Kidney epithelial cell (primary cell): Measurements from ENCODE around the gene AFF3. TPM values are rescaled to one million over a fixed set of nuclear protein-coding genes. Genes with fewer than 3 reads are reported as not detected.

ENCODE experiments used
- DNase-seq: peaks from one replicate; pipeline ENCODE4 v3.0.0-alpha.2; 2010; ENCODE audit warnings: low read depth
- H3K27me3 ChIP-seq: 2 replicates; pipeline ENCODE4 v1.6.0; 2011; ENCODE audit warnings: low read length; ENCODE audit not compliant: control insufficient read depth, insufficient read depth
- H3K36me3 ChIP-seq: 2 replicates; pipeline ENCODE4 v1.5.1; 2011; ENCODE audit warnings: low read length; ENCODE audit not compliant: control insufficient read depth, insufficient read depth
- H3K4me3 ChIP-seq: 2 replicates; pipeline ENCODE4 v1.5.1; 2011; ENCODE audit warnings: low read depth, mild to moderate bottlenecking, control low read depth, low read length
- total RNA-seq: library from RNA; depleted of rRNA; stranded (reverse); fragments of >200 nt; gene quantifications from 2 replicates; pipeline ENCODE4 v1.2.3, GENCODE V29; 2015
- TF ChIP-seq, protein P1 (sequence below): IDR thresholded peaks from 2 replicates; pipeline ENCODE4 v1.5.1; 2011; ENCODE audit warnings: mild to moderate bottlenecking, moderate library complexity, low read length, control low read depth, inconsistent platforms; ENCODE audit not compliant: insufficient read depth, poor library complexity, severe bottlenecking

Gene AFF3
- total RNA-seq, 1 donor from 2014 or later, result 13.9 TPM

DNA sequence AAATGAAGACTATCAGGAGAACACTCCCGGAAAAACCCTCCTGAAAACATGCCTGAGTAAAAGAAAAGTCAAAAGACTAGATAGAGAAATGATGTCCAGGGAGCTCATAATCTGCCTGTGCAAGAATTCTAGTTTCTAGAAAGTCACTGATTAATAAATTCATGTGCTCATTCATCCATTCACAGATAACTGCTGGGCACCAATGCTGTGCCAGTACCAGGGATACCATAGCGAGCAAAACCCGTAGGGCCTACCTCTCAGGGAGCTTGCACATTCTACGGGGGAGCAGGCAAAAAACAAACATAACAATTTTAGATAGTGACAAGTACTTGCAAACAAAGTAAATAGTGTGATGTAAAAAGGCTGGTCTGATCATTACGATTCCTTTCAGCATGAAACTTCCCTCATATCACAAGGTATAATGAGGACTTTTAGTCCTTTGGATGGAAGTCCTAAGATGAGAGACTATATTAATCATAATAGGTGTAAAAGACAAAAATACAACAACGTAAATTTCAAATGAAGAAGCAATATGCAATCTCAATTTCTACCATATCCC lies 289.9 kb downstream of the AFF3 start:
- H3K4me3 ChIP-seq, result no peak overlapping the region
- no peaks in the 10 kb centered on the region for H3K27me3 ChIP-seq
- TF ChIP-seq, protein P1, sequence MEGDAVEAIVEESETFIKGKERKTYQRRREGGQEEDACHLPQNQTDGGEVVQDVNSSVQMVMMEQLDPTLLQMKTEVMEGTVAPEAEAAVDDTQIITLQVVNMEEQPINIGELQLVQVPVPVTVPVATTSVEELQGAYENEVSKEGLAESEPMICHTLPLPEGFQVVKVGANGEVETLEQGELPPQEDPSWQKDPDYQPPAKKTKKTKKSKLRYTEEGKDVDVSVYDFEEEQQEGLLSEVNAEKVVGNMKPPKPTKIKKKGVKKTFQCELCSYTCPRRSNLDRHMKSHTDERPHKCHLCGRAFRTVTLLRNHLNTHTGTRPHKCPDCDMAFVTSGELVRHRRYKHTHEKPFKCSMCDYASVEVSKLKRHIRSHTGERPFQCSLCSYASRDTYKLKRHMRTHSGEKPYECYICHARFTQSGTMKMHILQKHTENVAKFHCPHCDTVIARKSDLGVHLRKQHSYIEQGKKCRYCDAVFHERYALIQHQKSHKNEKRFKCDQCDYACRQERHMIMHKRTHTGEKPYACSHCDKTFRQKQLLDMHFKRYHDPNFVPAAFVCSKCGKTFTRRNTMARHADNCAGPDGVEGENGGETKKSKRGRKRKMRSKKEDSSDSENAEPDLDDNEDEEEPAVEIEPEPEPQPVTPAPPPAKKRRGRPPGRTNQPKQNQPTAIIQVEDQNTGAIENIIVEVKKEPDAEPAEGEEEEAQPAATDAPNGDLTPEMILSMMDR, result no peak
- DNase-seq, result no peak
- H3K36me3 ChIP-seq, result no peaks in the 10 kb centered on the region

DNA sequence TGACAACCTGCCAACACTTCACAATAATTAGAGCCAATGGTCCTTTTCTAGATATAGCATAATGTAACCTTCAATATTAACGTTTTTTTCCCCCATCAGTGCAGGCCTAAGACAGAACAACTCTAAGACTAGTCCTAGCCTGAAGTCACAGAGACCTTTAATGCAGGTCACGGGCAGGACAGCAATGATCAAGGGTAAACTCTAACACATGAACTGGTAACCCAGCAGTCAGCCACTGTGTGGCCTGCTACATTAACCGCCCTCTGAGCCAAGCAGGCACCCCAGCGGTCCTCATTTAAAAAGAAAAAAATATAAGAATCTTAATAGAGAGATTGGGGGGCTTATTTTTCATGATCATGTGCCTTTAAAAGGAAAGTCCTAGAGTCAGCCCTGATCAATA lies 290.6 kb downstream of the AFF3 start:
- Histone ChIP-seq H3K36me3 (no peaks in the 10 kb centered on the region), H3K4me3 (no peak overlapping the region), H3K27me3 (no peaks in the 10 kb centered on the region)
- TF ChIP-seq, protein P1, result no peak
- DNase-seq, result no peak

DNA sequence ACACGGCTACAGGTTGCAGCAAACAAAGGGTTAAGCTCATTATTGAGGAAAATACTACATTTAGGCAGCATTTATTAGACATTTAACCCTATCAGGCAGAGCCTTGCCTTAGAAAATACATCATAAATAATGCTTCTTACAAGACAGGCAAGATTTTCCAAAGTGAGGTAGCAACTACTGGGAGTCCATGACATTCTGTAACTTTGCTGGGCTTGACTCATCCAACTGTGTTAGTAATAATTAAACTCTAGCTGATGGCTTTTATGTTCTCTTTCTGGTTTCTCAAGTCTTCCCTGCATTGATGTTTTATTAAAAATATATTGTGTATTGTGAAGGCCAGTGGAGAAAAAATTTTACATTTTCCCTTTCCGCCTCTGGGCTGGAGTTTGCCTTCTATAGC lies 291.3 kb downstream of the AFF3 start:
- H3K4me3 ChIP-seq, result no peak overlapping the region
- DNase-seq, result peak; percentile 65
- H3K27me3 ChIP-seq, result no peaks in the 10 kb centered on the region
- TF ChIP-seq, protein P1, result no peak
- H3K36me3 ChIP-seq, result no peaks in the 10 kb centered on the region

DNA sequence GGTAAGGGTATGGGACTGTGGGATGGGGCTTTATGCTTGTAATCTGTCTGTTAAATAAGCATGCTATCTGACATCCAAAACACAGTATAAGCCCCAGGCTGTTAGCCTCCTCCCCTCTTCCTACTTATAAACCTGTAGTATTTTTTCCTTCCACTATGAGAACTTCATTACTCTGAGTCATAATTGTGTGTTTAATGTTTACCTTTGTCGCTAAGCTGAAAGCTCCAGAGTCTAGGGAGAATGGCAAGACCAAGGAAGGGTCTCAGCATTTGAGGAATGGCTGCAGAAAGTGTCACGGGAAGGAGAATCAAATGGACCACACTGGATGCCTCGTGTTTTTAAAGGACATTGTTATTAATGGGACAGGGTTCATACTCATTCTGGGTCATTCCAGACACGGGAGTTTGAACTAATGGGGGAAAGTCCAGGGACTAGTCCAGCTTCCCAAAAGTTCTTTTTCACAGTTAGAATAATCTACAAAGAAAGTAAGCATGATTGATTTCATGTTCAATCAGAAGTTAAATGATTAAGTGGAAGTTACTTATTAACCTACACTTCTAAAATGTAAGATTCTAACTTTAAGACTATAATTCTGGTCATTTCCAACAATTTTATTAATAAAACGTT lies 292.2 kb downstream of the AFF3 start:
- TF ChIP-seq, protein P1, result no peak
- DNase-seq, result peak; percentile 42
- Histone ChIP-seq H3K27me3 (no peaks in the 10 kb centered on the region), H3K4me3 (no peak overlapping the region), H3K36me3 (no peaks in the 10 kb centered on the region)

DNA sequence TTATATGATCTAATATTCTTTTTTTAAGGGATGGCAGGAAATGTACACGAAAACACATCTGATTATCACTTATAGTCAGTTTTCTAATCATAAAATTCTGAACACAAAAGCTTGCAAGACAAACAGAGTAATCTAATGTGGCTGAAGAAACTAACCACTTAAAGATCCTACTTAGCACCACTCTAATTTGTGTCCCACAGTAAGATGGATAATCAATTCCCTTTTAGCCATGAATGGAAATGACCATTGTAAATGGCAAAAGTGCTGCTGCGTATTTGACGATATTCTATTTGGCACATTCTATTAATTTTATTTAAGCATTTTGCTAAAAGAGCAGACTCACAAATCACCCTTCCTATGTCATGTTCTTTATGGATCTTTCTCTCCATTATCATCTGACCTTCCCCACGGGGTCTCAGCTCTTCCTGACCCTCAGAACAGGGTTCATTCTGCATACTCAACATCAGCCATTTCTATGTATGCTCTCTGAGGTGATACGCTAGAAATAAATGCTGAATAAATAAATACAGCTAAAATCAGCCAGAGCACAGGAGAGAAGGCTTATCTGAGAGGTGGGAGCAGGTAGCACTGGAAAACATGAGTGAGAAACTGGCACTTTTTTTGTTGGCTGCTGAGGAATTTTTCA lies 295.8 kb downstream of the AFF3 start:
- Histone ChIP-seq H3K27me3 (no peaks in the 10 kb centered on the region), H3K4me3 (no peak overlapping the region), H3K36me3 (no peaks in the 10 kb centered on the region)
- no peak for DNase-seq
- TF ChIP-seq, protein P1, result no peak
